ENCODE results near the gene MRFAP1L1. TPM values are rescaled to one million over a fixed set of nuclear protein-coding genes. Genes with fewer than 3 reads are reported as not detected.

Gene MRFAP1L1
- total RNA-seq, 1 donor from 2014 or later: 48.8 TPM

GRCh38 chr4:6693231-6694176 is 16.2 kb downstream of the MRFAP1L1 start, which contains the start of gene S100P:
S100P (plus strand) TSS chr4:6693878; CDS start chr4:6693933, 55 bp downstream.
- Histone ChIP-seq H3K36me3 (no peaks in the 10 kb centered on the region), H3K4me1 (peaks cover 58% of the 10 kb centered on the region), H3K4me3 (no peak within 1 kb of the TSS), H3K27ac (peak within 1 kb of the TSS; percentile 76), H3K27me3 (ENCODE audit: low read depth) (no peaks in the 10 kb centered on the region), H3K9me3 (no peaks in the 10 kb centered on the region)
- ATAC-seq (peak in 1 of 2 donors; percentile 3), DNase-seq (no peak)
- intact Hi-C loops (cut with DNase I): no loop called here
- TF ChIP-seq, protein P1, sequence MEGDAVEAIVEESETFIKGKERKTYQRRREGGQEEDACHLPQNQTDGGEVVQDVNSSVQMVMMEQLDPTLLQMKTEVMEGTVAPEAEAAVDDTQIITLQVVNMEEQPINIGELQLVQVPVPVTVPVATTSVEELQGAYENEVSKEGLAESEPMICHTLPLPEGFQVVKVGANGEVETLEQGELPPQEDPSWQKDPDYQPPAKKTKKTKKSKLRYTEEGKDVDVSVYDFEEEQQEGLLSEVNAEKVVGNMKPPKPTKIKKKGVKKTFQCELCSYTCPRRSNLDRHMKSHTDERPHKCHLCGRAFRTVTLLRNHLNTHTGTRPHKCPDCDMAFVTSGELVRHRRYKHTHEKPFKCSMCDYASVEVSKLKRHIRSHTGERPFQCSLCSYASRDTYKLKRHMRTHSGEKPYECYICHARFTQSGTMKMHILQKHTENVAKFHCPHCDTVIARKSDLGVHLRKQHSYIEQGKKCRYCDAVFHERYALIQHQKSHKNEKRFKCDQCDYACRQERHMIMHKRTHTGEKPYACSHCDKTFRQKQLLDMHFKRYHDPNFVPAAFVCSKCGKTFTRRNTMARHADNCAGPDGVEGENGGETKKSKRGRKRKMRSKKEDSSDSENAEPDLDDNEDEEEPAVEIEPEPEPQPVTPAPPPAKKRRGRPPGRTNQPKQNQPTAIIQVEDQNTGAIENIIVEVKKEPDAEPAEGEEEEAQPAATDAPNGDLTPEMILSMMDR (IDR thresholded peaks at IDR 0.05): no peak

- H3K27me3 ChIP-seq (ENCODE audit: low read depth): no peaks in the 10 kb centered on the region
- no peaks in the 10 kb centered on the region for H3K36me3 ChIP-seq
- ATAC-seq (no peak), DNase-seq (no peak)
- intact Hi-C loops (cut with DNase I): no loop called here
- TF ChIP-seq, protein P1 (IDR thresholded peaks at IDR 0.05): no peak
- H3K9me3 ChIP-seq: no peaks in the 10 kb centered on the region
- peak overlapping the region; percentile 76 for H3K27ac ChIP-seq
- H3K4me1 ChIP-seq: peaks cover 63% of the 10 kb centered on the region
- H3K4me3 ChIP-seq: no peak overlapping the region
Measured at GRCh38 chr4:6692806-6693205, 16.9 kb downstream of the MRFAP1L1 start.

DNA sequence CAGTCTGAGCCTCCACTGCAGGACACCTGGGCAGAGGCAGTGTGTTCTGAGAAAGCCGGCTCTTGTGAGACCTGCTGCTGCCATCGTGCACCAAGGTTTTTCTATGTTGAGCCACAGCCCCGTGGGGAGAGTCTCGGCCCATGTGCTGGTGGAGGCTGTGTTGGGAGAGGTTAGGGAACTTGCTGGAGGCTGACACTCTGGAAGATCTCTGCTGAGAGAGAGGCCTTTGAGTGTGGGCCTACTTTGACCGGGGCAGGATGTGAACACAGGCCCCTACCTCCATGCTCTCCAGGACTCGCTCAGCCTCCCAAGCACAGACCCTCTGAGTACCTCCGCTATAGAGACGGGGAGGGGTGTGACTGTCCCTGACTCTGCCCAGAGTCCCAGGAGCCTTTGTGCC is 17.3 kb downstream of the MRFAP1L1 start:
- Histone ChIP-seq H3K4me1 (peaks cover 63% of the 10 kb centered on the region), H3K4me3 (no peak overlapping the region), H3K9me3 (no peaks in the 10 kb centered on the region), H3K36me3 (no peaks in the 10 kb centered on the region), H3K27ac (no peak overlapping the region), H3K27me3 (ENCODE audit: low read depth) (no peaks in the 10 kb centered on the region)
- TF ChIP-seq, protein P1 (IDR thresholded peaks at IDR 0.05): no peak
- no peak for ATAC-seq
- intact Hi-C loops (cut with DNase I): no loop called here
- no peak for DNase-seq

GRCh38 chr4:6689506-6689960 is 20.1 kb downstream of the MRFAP1L1 start:
- peak; percentile 73 for DNase-seq
- peak overlapping the region; percentile 79 for H3K27ac ChIP-seq
- ATAC-seq: peak; percentile 78 to 80
- TF ChIP-seq, protein P1 (IDR thresholded peaks at IDR 0.05): no peak
- H3K27me3 ChIP-seq (ENCODE audit: low read depth): no peaks in the 10 kb centered on the region
- intact Hi-C loops (cut with DNase I): no loop called here
- H3K9me3 ChIP-seq: no peaks in the 10 kb centered on the region
- H3K4me3 ChIP-seq: peak overlapping the region; percentile 36
- H3K4me1 ChIP-seq: peaks cover 40% of the 10 kb centered on the region
- no peaks in the 10 kb centered on the region for H3K36me3 ChIP-seq

DNA sequence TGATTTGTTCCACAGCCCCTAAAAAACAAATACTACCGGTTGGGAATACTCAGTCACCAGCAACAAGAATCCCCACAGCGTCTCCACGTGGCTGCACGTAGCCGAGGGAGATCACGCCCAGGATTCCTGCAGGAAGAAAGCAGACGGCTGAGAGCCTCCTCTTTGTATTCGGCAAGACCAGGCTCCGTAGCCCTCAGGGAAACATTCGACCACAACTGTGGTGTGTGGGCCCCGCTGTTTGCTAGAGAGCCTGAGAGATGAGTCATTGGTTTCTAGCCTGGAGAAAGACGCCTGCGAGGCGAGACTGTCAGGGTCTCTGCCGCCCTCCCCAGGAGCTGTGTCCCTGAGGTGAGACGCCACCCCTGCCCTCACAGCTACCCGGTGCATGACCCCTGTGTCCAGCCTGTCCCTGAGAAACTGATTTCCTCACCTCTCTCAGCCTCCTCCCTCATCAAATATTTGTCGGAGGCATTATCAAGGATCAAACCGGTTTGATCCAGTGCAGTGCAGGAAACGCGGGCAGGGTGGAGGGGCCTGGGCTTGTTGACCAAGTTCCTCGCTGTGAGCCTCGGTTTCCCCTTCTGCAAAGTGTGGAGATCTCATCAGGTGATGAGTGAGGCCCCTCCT is 20.7 kb downstream of the MRFAP1L1 start:
- H3K9me3 ChIP-seq: no peaks in the 10 kb centered on the region
- intact Hi-C loops (cut with DNase I): no loop called here
- peaks cover 35% of the 10 kb centered on the region for H3K4me1 ChIP-seq
- H3K4me3 ChIP-seq: peak overlapping the region; percentile 36
- ATAC-seq (peak; percentile 59 to 81), DNase-seq (no peak)
- H3K27me3 ChIP-seq (ENCODE audit: low read depth): no peaks in the 10 kb centered on the region
- TF ChIP-seq, protein P1 (IDR thresholded peaks at IDR 0.05): no peak
- H3K27ac ChIP-seq: peak overlapping the region; percentile 79
- no peaks in the 10 kb centered on the region for H3K36me3 ChIP-seq
